K562 (cell line): Measurements from ENCODE around the gene OR10D3. TPM values are rescaled to one million over a fixed set of nuclear protein-coding genes. Genes with fewer than 3 reads are reported as not detected.

Source experiments
- CBX1 ChIP-seq: sonication (generic); IDR thresholded peaks from 2 replicates; pipeline ENCODE4 v1.6.1; 2016; ENCODE audit warnings: antibody characterized with exemption, low read depth, mild to moderate bottlenecking
- CREB3L1 ChIP-seq: fragments of 450-650 bp; IDR thresholded peaks from 2 replicates; pipeline ENCODE4 v1.6.1; 2014; ENCODE audit warnings: low read depth, mild to moderate bottlenecking, moderate library complexity, borderline replicate concordance
- E2F3 ChIP-seq: fragments of 250-450 bp; sonication (Bioruptor Pico); IDR thresholded peaks from 2 replicates; pipeline ENCODE4 v1.4.0; 2020; ENCODE audit warnings: mild to moderate bottlenecking
- JUN ChIP-seq, 2 experiments: sonication (generic) in 1 of 2; formaldehyde crosslinking in 1 of 2; IDR thresholded peaks; 2 replicates each; pipeline versions ENCODE4 v1.6.1 to v1.8.0; 2012 to 2022; ENCODE audit warnings: borderline replicate concordance in 2 of 2, mild to moderate bottlenecking in 2 of 2, improper control_type of control experiment in 1 of 2, low read depth in 1 of 2, low read length in 1 of 2, missing genetic modification reagents in 1 of 2
- MYBL2 ChIP-seq, 2 experiments: fragments of 450-650 bp in 1 of 2; sonication (generic) in 1 of 2; formaldehyde crosslinking in 1 of 2; IDR thresholded peaks; 2 replicates each; pipeline versions ENCODE4 v1.6.1 to v1.8.1; 2017 to 2022; ENCODE audit warnings: borderline replicate concordance in 1 of 2, inconsistent platforms in 1 of 2, low read depth in 1 of 2, mild to moderate bottlenecking in 1 of 2, missing genetic modification reagents in 1 of 2, moderate library complexity in 1 of 2
- NR2F6 ChIP-seq: fragments of 450-650 bp; formaldehyde crosslinking; IDR thresholded peaks from 2 replicates; pipeline ENCODE4 v1.4.0; 2020; ENCODE audit warnings: mild to moderate bottlenecking
- PHB2 ChIP-seq: fragments of 450-650 bp; IDR thresholded peaks from 2 replicates; pipeline ENCODE4 v1.6.1; 2017; ENCODE audit warnings: low read depth
- POLR2B ChIP-seq: fragments of 450-650 bp; IDR thresholded peaks from 2 replicates; pipeline ENCODE4 v1.6.1; 2018; ENCODE audit warnings: low read depth; ENCODE audit not compliant: partially characterized antibody
- PTTG1 ChIP-seq: fragments of 450-650 bp; IDR thresholded peaks from 2 replicates; pipeline ENCODE4 v1.6.1; 2016; ENCODE audit warnings: low read depth, mild to moderate bottlenecking, missing genetic modification characterization, missing compliant biosample characterization
- TBL1XR1 ChIP-seq, 2 experiments: IDR thresholded peaks; 2 replicates each; pipeline ENCODE4 v1.6.1; 2012; ENCODE audit warnings: improper control_type of control experiment in 2 of 2, low read length in 2 of 2, mild to moderate bottlenecking in 1 of 2
- TFAP4 ChIP-seq: sonication (generic); formaldehyde crosslinking; IDR thresholded peaks from 2 replicates; pipeline ENCODE4 v1.8.0; 2022; ENCODE audit warnings: missing genetic modification reagents, mild to moderate bottlenecking, moderate library complexity, borderline replicate concordance
- TSHZ1 ChIP-seq: fragments of 250-450 bp; sonication (Bioruptor Pico); IDR thresholded peaks from 2 replicates; pipeline ENCODE4 v1.4.0; 2020; ENCODE audit warnings: mild to moderate bottlenecking, moderate library complexity
- ZBTB12 ChIP-seq: fragments of 250-450 bp; sonication (Bioruptor Pico); IDR thresholded peaks from 2 replicates; pipeline ENCODE4 v1.4.0; 2020
- ZNF263 ChIP-seq: sonication (generic); formaldehyde crosslinking; IDR thresholded peaks from 2 replicates; pipeline ENCODE4 v1.8.0; 2022; ENCODE audit warnings: mild to moderate bottlenecking, missing genetic modification reagents, borderline replicate concordance
- ZNF280B ChIP-seq: fragments of 250-450 bp; sonication (Bioruptor Pico); IDR thresholded peaks from 2 replicates; pipeline ENCODE4 v1.5.1; 2021; ENCODE audit warnings: mild to moderate bottlenecking
- ZNF408 ChIP-seq: fragments of 250-450 bp; sonication (Bioruptor Pico); IDR thresholded peaks from 2 replicates; pipeline ENCODE4 v1.4.0; 2020; ENCODE audit warnings: low read depth, mild to moderate bottlenecking, moderate library complexity
- ZNF583 ChIP-seq: fragments of 250-450 bp; sonication (Bioruptor Pico); IDR thresholded peaks from 2 replicates; pipeline ENCODE4 v1.4.0; 2020
- ZNF778 ChIP-seq: fragments of 450-650 bp; formaldehyde crosslinking; IDR thresholded peaks from 2 replicates; pipeline ENCODE4 v1.4.0; 2020; ENCODE audit warnings: mild to moderate bottlenecking, moderate library complexity
- polyA plus RNA-seq, 8 experiments: library from polyadenylated mRNA; depleted of rRNA in 4 of 8; stranded (reverse) in 5 of 8; unstranded in 3 of 8; fragments of >200 nt; fragmentation: Nextera tagmentation in 2 of 8; fragmentation: Illumina TruSeq in 1 of 8; extraction: Ambion mirVana in 2 of 8; extraction: Trizol in 1 of 8; gene quantifications; 2 replicates each; pipeline versions ENCODE4 v1.2.1 to v1.2.3, GENCODE V29; 2011 to 2014; ENCODE audit warnings: inconsistent platforms in 1 of 8, missing spikeins in 1 of 8
- total RNA-seq, 7 experiments: library from RNA; depleted of rRNA in 6 of 7; stranded (reverse); fragments of >200 nt in 6 of 7; fragmentation: Illumina TruSeq in 2 of 7; extraction: Trizol in 2 of 7; gene quantifications; 2 replicates each; pipeline versions ENCODE4 v1.2.1 to v1.2.3, GENCODE V29; 2011 to 2021; ENCODE audit warnings: low replicate concordance in 1 of 7

OR10D3 gene
- total and polyA plus RNA-seq, 9 of the 15 experiments (the other 6 are each of a cell fraction or from before 2014, with no cell fraction given), result 0.07 to 2.9 (median 0.80) TPM; not detected in 1

GRCh38 chr11:124170801-124171586 lies 12.2 kb upstream of the OR10D3 start (continued):
- TF ChIP-seq ZNF778 (CRISPR knock-in tag), result no peak
- no peak for TF ChIP-seq MYBL2 (IDR thresholded peaks at IDR 0.05; ENCODE audit: low read depth)
- TF ChIP-seq MYBL2 (CRISPR knock-in tag; IDR thresholded peaks at IDR 0.05; ENCODE audit: borderline replicate concordance), result no peak
- TF ChIP-seq TBL1XR1 (IDR thresholded peaks at IDR 0.05; ENCODE audit: low read length in 2 of 2), result no peak
- TF ChIP-seq NR2F6 (CRISPR knock-in tag), result no peak
- TF ChIP-seq PTTG1 (tag), result no peak
- peak; percentile 88; the same call in 1 of the 2 replicates for TF ChIP-seq CBX1
- no peak for TF ChIP-seq PHB2
- TF ChIP-seq ZNF263, result no peak
- peak; percentile 40; the same call in 1 of the 2 replicates for TF ChIP-seq E2F3 (CRISPR knock-in tag)
- TF ChIP-seq POLR2B, result peak; percentile 69
- no peak for TF ChIP-seq CREB3L1
- no peak for TF ChIP-seq ZBTB12 (CRISPR knock-in tag)
- TF ChIP-seq JUN (IDR thresholded peaks at IDR 0.05; ENCODE audit: borderline replicate concordance, low read depth, low read length), result no peak
- no peak for TF ChIP-seq JUN (CRISPR knock-in tag; IDR thresholded peaks at IDR 0.05; ENCODE audit: borderline replicate concordance)
- no peak for TF ChIP-seq TSHZ1 (CRISPR knock-in tag)
- TF ChIP-seq ZNF280B (CRISPR knock-in tag), result no peak
- no peak for TF ChIP-seq ZNF583
- TF ChIP-seq ZNF408 (CRISPR knock-in tag), result no peak
- TF ChIP-seq TFAP4 (CRISPR knock-in tag), result peak; percentile 59; the same call in 1 of the 2 replicates
